ENCODE results near the gene GGT1. TPM values are rescaled to one million over a fixed set of nuclear protein-coding genes. Genes with fewer than 3 reads are reported as not detected.

Gene GGT1
- 151 and 164 TPM in 2 replicates for total RNA-seq

DNA sequence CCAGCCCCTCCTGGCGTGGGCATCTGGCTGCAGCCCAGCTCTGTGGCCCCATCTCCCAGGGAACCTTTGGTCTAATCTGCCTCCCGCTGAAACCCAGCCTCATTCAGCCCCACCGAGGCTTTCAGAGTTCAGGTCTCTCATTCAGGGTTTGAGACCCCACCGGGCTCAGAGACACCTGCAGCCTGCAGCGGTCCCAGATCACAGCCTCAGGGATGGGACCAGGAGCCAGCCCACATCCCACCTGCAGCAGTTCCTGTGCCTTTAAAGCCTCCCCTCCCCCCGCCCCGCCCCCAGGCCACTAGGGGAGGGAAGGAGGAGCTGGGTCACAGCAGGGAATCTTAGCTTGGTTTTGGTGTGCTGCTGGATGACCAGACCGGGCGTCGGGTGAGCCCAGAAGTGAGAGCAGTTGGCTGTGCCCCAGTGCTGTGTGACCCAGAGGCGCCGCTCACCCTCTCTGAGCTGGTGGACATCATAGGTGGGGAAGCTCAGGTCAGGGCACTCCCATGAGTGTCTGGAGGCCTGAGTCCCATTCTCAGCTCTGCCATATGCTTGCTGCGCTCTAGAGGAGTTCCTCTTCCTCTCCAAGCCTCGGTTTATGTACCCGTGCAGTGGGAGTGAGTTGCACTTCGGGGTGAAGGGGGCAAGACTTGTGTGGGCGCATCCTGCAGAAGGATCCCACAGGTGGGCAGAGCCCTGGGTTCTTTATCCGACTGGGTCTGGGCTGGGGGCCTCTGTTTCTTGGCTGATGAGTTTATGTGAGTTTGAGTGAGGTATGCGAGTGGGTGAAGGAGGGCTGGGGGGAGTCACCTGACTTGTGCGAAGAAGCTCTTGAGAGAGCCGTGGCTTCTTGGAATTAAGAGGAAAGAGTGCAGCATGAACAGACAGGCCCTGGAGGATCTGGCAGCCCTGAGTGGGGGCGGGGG is at the start of gene GGT1:
GGT1 (plus strand) TSS at position 347 of the 923 bp plus-strand sequence. CDS start 7,889 bp downstream, outside the sequence.
- intact Hi-C loops (cut with micrococcal nuclease), result loop anchor here (10.0 kb wide), 1 partner anchor 168 kb away; no protein-coding TSS in a partner anchor

DNA sequence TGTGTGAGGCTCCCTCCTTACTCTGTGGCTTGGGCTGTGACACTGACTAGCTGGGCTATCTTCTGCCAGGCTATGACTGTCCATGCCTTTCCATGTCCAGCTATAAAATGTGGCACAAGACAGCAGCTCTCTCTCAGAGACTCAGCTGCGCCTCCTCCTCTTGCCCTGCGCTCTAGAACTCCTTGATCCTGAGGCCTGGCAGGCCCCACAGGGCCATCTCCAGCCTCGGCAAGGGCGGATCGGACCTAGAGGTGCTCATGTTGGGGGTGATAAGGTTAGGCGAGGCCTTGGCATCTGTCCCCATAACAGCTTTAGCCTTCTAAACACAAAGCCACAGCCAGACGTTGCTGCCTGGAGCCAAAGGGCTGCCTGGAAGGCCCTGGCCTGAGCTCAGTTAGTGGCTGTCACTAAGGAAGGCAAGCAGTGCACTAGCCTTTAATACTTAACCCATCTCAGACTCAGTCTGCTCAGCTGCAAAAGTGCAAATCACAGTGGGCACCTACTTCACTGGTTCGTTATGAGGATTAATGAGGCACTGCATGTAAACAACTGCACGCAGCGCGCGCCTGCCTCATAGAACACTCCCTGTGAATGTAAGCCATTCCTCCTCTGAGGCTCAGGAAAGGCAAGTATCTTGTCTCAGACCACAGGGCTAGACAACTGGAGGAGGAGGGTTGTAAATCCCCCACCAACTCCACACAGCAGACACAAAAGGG is 49.2 kb upstream of the GGT1 start:
- intact Hi-C loops (cut with micrococcal nuclease), result loop anchor here (2.0 kb wide), 7 partner anchors 39 to 767 kb away; partner anchors contain the start of genes LRRC75B, MIF and SMARCB1

DNA sequence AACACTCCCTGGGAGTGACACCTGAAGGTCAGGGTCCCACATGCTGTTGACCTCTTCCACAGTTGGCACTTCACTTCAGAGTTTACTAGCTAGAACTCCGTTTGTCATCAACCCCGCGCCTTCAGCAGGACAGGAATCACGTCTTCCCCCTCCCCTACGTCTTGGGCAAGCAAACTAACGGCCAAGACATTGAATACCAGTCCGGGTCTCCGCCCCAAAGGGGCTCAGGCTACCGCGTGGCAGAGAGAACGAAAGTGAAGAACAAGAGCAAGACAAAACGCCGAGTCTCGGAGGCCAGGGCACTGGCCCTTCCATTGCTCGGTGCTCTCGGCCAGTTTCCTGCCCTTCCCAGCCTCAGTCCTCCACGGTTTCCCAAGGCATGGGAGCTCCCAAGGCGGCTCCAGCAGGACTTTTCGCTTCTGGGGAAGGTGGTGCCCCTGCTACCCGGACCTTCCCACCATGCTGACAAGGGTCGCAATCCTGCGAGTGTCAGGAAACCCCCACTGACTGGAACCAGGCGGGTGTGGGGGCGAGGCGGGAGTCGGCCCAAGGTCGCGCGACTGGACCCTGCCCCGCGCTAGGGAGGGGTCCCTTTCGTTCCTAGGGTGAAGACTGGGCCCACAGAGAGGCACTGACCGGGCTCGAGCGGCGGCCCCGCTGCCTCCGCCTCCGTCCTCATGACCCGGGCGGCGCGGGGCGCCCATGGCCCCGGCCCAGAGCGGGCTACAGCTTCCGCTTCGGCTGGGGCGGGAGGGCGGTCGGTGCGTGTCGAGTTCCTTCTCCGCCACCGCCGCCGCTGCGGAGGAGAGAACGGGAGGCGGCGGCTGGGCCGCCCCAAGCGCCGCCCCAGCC is 48.5 kb upstream of the GGT1 start, which contains the start of gene GUCD1:
GUCD1 (minus strand) TSS at position 826 of the 852 bp plus-strand sequence; CDS start at position 679, 147 bp downstream.
- intact Hi-C loops (cut with micrococcal nuclease), result loop anchor here (1.0 to 5.0 kb wide), 13 partner anchors 29 to 787 kb away; partner anchors contain the start of genes CHCHD10, LRRC75B, MIF and SGSM1

DNA sequence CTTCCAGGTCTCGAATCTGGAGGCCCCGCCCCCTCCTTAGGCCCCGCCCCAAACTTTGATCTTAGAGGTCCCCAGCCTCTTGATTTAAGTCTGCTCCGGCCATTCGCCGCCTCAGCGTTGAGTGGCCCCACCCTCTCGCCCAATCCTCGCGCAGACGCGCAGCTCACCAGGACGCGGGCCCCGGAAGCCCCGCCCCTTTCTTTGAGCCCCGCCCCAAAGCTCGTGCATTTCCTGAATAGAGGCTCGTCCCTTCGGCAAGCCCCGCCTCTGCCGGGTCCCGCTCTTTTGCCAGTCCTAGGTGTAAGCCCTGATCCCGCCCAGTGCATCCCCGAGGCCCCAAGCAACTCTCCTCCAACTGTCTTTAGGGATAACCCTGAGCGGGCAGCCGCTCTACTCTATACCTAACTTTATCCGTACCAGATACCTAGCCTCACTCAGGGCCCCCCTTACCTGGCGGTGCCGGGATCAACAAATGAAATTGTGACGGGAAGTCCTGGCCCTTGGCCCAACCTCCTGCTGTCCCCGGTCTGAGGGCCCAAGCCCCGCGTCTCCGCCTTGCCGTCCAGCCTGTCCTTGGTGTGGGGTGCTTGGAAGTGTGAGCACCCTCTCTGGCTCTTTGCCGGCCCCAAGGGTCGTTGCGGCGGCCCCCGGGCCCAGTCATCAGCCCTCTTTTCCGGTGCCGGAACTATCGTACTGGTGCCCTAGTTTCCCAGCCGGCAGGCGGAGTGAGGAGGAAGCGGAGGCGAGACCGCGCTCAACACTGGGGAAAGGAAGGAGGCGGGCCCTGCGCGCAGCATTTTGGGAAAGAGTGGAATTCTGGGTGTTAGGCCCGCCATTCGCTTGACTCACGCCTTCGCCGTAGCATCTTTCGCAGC is 47.6 kb upstream of the GGT1 start, which contains the start of gene SNRPD3:
SNRPD3 (plus strand) TSS at position 835 of the 875 bp plus-strand sequence. CDS start 1,676 bp downstream, outside the sequence.
- intact Hi-C loops (cut with micrococcal nuclease), result loop anchor here (1.0 to 5.0 kb wide), 13 partner anchors 30 to 788 kb away; partner anchors contain the start of genes CHCHD10, LRRC75B, MIF and SGSM1

DNA sequence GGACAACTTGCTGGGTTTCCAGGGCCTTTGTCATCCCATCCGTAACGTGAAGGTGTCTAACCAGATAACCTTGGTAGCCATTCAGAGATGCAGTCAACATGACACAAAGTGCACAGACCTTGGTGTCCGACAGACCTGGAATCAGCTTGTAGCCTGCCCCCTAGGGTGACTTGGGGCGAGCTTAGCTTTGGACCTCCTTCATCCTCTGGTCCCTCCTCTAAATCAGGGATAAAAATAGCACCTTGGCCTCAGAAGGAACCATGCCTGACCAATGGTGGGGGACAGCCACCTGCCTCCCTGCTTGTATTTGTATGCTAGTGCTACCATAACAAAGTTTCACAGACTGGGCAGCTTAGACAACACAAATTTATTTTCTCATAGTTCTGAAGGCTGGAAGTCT is 43.5 kb upstream of the GGT1 start:
- intact Hi-C loops (cut with micrococcal nuclease), result loop anchor here (1.0 to 5.0 kb wide), 4 partner anchors 11 to 792 kb away; partner anchors contain the start of genes CHCHD10, SGSM1 and SLC2A11

DNA sequence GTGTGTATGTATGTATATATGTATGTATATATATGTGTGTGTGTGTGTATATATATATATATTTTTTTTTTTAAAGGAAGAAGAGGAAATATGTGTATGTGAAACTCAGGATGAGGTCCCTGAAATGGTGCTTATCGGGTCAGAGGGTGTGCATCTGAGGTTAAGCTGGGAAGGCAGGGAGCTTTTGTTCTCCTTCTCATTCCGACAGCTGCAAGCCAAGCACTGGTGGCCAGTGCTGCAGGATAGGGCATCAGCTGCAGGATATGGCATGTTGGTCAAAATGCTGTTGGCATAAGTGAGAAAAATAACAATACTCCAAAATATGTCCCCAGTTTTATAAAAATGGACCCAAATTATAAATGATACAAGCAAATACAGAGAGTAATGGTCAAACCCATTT is 39.7 kb upstream of the GGT1 start:
- intact Hi-C loops (cut with micrococcal nuclease), result no loop called here

DNA sequence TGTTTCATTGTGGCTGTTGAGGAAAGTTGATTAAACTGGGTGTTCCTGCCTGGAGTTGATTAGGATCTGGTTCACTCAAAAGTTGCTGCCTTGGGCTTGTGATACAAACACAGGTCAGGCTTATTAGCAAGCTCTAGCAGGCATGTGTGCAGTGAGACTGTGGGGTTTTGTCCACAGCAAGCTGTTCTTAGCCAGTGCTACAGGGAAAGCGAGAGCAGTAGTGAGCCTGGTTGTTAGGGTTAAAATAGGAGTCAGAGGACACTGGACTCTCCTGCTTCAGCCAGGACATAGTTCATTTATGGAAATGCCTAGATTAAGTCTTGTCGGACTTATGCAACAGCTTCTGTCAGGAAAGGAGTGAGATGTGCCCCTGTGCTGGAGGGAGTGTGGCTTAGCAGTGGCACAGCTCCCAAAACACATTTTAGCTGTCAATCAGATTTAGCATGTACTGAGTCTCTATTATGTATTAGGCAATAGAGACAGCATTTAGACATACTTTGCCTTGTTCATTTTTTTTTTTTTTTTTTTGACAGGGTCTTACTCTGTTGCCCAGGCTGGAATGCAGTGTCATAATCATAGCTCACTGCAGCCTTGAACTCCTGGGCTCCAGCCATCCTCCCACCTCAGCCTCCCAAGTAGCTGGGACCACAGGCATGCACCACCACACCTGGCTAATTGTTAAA is 38.5 kb upstream of the GGT1 start:
- intact Hi-C loops (cut with micrococcal nuclease), result no loop called here

DNA sequence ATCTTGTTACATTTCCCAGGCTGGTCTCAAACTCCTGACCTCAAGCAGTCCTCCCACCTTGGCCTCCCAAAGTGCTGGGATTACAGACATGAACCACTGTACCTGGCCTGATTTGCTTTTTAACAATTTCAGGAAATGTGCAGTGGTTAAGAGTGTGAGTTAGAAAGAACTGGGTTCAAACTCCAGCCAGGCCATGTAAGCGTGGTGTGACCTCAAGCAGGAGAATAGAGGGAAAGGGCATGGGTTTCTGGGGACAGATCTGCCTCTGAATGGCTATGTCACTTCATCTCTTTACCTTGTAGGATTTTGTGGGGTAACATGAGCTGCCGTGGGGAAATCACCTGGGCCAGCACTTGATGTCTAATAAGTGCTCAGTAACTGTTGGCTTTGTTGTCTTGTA is 37.9 kb upstream of the GGT1 start:
- intact Hi-C loops (cut with micrococcal nuclease), result no loop called here

DNA sequence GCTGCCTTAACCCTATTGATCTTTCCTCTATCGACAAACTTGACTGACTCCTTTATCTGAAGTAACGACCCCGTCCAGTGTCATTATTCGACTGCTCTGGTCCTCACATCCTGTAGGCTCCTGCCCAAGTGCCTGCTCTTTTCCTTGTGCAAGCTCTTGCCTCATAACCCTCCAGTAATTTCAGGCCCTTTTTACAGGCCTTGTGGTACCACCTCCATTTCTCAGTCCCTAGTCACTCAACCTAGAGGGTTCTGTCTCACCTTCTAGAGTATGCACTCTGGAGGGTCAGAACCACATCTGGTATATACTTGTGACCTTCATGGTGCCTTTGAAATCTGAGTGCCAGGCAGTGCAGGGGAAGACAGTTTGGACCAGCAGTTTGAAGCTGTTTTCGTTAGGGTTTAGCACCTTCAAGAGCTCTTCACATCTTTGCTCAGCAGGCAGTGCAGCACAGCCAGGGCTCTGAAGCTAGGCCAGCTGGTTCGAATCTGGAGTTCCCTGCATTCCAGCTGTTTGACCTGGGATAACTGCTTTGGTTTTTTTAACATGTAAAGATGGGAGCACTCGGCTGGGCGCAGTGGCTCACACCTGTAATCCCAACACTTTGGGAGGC is 36.0 kb upstream of the GGT1 start:
- intact Hi-C loops (cut with micrococcal nuclease), result no loop called here

DNA sequence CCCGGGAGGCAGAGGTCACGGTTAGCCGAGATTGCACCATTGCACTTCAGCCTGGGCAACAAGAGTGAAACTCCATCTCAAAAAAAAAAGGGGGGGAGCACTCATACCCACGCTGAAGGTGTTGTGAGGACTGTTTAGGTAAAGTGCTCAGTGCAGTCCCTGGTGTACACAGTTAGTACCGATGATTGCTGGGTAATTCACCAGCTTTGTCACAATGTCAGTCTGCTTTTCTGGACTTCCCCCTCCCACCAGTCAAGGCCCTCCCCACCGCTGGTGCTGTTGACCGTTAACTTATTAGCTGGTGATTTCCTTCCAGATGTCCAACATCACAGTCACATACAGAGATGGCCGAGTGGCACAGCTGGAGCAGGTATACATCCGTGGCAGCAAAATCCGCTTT is 35.3 kb upstream of the GGT1 start:
- intact Hi-C loops (cut with micrococcal nuclease), result no loop called here

DNA sequence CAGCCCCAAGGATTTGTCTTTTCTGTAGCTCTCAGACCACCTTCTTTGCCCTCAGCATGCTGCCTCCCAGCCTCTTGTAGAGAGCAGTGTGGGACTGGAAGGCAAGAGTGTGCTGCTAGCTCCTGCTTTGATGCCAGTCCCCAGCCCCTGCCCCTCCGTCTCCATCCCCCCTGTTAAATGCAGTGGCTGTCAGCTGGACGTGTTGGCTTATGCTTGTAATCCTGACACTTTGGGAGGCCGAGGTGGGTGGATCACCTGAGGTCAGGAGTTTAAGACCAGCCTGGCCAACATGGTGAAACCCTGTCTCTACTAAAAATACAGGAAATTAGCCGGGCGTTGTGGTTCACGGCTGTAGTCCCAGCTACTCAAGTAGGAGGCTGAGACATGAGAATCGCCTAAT is 31.7 kb upstream of the GGT1 start:
- intact Hi-C loops (cut with micrococcal nuclease), result no loop called here

DNA sequence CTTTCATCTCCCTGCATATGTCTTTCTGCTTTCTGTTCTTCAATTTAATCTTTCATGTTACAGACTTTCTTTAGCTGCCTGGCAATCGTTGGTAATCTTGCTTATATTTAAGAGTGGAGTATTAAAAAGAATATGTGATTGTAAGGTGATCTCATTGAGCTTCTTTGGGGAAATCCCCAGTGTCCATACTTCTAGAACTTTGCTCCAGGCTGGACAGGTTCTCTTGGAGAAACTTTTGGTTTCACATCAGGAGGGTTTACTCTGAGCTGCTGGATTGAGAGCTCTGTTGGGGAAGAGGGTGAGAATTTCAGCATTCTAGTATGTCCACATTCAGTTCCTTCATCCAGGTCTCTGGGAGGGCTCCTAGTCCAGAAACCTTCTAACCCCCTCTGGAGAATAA is 26.2 kb upstream of the GGT1 start:
- intact Hi-C loops (cut with micrococcal nuclease), result no loop called here

DNA sequence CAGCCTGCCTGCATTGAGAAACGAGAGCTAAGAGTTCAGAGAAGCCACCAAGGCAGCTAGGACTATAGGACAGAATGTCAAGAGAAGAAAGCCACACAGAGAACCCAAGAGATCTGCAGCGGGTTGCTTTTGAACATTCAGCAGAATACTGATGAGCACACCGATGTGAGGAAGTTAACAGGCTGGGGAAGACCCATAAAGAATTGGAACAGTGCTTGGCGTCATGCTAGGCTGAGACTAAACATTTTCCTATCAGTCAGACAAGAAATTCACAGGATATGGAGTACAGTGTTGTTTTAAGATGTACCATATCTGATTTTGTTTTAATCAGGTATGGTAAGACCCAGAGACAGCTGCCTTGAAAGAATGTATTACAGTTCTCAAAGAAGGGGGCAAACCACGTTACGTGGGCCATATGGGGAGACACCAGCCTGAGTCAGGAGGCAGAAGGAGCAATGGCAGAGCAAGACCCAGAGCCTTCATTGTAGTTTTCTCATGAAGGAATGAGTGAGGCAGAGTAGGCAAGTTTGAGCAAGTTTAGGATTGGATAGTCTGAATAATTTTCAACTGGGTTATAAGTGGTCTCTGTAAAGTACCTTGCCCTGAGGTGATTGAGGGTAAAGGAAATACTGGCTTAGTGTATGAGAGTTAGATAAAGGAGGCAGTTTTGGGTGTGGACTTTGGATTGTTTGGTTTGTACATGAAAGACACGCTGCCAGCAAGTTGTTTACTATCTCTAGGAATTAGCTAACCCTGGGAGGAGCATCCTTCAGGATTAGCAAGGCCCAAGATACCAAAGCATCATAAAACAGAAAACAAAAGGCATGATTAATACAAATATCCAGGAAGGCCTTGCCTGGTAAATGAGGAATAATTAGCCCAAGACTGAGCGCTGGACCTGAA is 24.4 kb upstream of the GGT1 start:
- intact Hi-C loops (cut with micrococcal nuclease), result no loop called here

DNA sequence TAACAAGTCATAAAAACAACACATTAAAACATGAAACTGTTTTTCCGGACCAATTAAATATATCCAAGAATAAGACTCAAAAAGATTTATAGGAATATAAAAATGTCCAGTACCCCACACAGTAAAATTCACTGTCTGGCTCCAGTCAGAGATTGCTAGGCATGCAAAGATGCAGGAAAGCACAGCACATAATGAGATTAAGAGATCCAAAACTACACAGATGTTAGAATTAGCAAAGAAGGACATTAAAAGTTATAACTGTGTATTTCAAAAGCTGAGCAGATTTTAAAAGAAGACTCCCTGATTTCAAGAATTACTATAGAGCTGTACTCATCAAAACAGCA is 23.8 kb upstream of the GGT1 start:
- intact Hi-C loops (cut with micrococcal nuclease), result no loop called here

DNA sequence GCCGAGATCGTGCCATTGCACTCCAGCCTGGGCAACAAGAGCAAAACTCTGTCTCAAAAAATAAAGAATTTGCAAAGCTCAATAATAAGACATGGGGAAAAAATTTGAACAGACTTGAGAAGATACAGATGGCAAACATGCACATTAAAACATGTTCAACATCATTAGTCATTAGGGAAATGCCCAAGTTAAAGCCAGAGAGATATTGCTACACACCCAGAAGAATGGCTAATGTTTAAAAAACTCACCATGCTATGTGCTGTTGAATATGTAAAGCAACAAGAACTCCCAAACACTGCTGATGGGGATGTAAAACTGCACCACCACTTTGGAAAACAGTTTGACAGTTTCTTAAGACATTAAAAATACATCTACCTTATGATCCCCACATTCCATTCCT is 22.7 kb upstream of the GGT1 start:
- intact Hi-C loops (cut with micrococcal nuclease), result loop anchor here (10.0 kb wide), 1 partner anchor 55 kb away; no protein-coding TSS in a partner anchor

DNA sequence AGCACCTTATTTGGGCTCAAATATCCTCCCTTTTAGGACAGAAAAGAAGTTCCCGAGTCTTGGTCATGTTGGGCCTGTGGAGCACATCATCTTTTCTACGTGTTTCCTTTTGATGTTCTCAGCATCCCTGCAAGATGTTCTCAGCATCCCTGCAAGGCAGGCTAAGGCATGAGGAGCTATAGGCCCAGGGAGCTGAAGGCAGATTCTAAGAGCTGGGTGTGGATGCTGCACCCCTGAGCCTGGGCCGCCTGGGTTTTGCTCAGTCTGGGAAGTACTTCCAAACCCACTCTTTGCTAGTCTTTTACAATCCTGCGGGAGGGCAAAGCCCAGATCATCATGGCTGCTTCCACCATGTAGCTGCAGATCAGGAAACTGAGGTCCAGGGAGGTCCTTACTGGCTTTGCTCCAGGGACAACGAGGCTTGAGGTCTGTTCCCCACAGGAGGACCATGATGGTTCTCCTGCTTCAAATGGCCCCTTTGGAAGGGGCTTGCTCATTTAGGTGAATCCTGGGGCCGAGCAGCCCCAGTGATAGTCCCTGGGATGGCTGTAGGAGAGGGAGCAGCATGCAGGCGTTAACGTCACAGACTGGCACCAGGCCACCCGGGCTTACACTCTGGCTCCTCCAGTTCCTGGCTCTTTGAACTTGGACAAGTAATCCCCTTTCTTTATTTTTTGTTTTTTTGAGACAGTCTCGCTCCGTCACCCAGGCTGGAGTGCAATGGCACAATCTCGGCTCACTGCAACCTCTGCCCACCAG is 20.8 kb upstream of the GGT1 start:
- intact Hi-C loops (cut with micrococcal nuclease), result loop anchor here (10.0 kb wide), 1 partner anchor 57 kb away; no protein-coding TSS in a partner anchor

Data from T-helper 1 cell treated with Interleukin-12 subunit alpha and Interleukin-12 subunit beta and Interleukin-4 antibody, amounts not matched to agents 30 ng/mL and 1 ng/mL, for 36 hours (primary cell).